DMS53 treated with DMSO at 0.1 percent for 48 hours (cell line): ENCODE results near the gene SUSD4.

Experiments used
- DNase-seq: peaks from one replicate; lab custom pipeline; 2025; ENCODE audit not compliant: unreplicated experiment; lab: John Stamatoyannopoulos, UW

SUSD4 gene

DNA sequence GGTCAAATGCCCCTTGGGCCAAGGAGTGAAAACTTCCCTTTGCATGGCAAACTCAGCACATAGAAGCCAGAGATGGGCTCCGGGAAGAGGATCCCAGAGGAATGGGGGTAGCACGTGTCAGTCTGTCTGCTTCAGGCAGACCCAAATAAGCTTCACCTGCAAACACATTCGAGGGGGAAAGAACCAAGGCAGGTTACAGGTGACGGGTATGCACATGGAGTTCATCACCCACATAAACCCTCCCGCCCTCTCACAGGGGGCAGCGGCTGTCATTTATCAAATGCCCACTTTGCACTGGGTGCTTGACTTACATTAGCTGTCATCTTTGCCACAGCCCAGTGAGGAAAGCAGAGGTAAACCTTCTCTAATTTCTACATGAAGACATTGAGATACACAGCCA, 147.9 kb downstream of the SUSD4 start:
- DNase-seq: no peak

DNA sequence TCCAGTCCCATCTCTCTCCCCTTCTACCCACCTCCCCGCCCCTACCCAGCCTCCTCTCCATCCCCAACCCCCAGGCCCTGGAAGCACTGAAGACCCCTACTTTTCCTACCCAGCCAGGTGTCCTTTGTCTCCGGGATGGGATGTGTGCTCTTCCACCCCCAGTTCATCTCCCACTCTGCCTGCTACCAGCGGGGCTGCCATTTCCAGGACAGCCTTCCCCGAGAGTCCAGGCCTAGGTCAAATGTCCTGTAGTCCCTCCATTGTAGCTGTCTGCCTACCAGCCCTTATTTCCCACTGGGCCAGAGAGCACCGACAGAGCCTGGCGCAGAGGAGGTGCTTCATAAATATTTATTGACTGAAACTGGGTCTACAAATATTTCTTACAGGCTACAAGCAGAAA, 148.9 kb downstream of the SUSD4 start:
- no peak for DNase-seq

DNA sequence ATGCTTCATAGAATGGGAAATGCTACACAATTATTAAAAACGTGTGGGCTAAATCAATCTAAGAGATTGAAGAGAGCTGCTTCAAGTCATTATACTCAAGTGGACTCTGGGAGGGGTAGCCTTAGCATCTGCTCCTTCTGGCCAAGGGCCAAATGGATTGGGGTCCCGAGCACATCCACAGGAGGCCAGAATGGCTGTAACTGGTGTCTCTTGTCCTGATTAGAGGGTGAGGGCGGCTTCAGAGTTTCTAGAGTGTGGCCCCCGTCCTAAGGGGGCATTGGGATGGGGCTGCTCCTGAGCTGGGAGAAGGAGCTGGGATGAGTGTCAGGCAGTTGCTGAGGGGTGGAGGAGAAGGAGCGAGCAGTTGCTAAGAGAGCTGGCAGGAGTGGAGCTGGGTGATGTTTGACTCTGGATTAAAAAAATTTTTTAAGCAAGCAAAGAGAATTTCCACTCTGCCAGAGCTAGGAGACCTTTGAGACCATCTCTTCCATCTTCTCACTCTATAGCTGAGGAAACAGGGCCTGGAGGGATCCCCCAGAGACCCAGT, 149.6 kb downstream of the SUSD4 start:
- DNase-seq: no peak

DNA sequence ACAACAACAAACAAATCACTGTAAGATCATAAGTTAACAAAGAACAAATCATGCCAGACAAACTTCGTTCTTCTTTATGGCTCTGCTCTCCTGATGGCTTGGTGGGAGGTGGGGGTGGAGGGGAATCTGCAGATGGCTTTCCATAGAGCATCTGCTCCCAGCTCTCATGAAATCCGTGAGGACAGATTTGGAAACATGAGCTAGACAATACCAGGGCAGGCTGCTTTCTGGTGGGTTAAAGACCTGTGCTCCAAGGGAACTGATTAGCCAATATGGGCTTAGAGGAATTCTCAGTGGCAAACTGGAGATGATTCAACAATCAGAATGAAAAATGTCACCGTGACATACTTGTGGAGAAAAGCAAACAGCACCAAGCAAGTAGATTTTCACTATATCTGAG, 151.5 kb downstream of the SUSD4 start:
- no peak for DNase-seq

DNA sequence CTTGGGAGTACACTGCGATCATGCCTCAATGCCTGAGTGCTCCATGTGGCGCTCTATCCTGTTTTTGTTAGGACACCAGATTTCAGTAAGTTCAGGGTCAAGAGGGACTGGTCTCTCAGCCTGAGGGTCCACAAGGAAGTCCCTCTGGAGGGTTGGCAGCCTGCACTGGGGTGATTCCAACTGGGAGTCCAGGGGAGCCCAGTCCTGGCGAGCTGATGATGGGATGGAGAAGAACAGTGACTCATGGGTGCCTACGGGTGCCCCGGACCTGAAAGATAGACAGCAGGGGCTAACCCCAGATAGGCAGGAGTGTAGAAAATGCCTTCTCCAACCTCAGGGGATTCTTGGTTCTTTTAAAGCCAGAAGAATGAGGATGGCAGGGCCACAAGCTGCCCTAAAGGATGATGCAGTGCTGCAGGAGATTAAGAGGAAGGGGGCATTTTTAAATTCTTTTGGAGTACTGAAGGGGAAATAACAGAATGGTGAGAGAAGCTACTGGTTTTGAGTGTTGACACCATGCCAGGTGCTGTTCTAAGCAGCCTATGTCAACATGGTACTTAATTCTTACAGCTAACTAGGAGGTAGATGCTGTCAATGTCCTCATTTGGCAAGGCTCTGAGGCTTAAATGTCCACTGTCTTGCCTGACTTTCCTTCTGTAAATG, 152.5 kb downstream of the SUSD4 start:
- no peak for DNase-seq

DNA sequence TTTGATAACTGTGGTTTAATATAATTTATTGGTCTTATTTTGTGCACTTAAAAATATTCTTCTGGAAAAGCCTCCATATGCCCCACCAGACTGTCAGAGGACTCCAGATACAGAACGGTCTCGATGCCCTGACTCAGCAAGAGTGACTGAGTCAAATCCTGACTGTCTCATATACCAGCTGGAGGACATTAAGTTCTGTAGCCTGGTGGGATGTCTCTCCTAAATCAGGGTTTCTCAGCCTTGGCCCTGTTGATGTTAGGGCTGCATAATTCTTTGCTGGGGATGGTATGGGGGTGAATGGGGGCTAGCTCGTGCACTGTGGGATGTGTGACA, 153.2 kb downstream of the SUSD4 start:
- no peak for DNase-seq

DNA sequence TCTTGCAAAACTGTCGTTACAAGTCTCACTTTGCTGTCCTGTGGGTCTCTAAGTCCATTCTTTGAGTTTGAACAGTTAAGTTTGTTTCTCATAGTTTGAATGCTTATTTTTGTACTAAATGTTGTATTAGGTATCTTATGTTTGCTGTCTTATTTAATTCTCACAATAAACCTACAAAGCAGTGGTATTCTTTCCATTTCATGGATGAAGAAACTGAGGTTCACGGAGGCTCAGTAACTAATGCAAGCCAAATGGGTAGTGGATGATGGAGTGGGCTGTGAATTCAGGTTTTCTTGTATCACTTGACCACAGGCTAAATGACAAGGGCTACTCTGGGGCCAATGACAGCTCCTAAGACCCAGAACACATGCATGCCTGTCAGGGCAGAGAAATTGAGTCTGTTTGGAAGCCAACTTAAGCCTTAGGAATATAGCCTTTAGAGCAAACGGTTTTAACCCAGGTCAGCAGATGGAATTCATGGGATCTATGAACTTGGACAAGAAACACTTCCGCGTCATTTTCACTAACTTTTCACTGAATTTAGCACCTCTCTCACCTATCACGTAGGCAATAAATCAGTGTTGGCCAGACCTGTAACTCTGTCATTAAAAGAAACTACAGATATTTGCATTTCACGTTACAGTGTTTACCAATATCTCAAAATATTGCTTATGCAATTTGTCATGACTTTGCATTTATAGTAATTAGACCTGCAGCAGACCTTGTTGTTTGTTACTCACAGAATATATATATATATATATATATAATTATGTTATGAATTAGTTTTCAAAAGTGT, 153.8 kb downstream of the SUSD4 start:
- no peak for DNase-seq

DNA sequence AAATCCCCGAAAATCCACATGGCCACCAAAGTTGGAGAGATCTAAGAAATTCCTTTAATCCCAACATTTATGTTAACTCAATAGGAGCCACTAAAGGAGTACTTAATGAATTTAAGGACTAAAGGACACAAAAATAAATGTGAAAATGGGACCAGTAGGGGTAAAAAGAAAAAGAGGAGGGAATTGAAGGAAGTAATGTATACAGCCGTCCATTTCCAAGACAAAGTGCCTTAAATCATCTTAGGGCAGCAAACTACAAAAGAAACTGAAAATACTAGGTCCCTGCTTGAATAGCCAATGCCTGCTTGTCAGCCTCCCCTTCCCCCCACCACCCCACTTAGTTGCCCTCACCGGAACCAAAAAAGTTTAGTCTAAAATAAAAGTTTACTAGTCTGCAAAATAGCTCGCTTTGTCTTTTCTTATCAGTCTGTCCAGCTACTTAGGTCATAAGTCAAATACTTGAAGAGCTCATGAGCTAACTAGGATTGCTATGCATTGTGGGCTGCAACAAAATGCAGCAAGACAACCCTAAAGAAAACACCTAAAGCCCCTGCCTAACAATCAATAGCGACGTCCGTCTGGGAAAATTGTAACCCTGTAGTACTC, 154.6 kb downstream of the SUSD4 start:
- no peak for DNase-seq

DNA sequence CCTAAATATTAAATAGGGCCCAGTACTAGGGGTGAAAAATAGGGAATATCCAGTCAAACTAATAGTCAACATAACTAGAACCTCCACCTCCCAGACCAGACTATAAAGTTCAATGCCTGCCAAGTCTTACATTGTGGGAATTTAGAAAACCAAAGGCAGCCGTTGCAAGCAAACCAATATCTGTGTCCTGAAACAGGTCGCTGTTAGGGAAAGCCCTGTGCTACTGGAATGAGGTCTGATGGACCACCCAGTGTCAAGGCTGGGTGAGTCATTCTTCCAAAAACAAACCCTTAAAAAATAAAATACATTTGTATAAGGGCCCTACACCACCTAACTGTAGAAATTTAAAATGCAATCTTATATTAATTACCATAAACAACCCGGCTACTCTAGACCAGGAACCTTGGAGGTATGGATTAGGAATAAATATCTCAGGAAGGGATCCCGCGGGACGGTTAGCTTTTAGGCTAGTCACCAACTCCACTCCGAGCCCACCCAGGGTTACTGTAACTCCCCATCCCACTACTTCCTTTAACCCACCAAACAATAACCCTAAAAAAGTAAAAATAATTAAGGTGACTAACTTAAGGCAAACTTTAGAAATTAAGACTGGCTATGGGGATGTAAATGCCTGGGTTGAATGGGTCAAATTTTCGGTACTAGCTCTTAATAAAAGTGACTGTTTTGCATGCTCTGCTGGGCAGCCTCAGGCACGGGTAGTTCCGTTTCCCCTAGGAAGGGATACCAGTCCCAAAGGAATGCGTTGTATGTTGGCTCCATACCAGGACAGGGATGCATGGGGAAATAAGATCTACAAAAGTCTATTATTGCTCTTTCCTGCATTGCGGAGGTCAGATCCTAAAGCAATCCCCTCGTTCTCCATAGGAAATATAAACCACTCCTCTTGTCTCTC, 155.6 kb downstream of the SUSD4 start:
- DNase-seq: no peak

DNA sequence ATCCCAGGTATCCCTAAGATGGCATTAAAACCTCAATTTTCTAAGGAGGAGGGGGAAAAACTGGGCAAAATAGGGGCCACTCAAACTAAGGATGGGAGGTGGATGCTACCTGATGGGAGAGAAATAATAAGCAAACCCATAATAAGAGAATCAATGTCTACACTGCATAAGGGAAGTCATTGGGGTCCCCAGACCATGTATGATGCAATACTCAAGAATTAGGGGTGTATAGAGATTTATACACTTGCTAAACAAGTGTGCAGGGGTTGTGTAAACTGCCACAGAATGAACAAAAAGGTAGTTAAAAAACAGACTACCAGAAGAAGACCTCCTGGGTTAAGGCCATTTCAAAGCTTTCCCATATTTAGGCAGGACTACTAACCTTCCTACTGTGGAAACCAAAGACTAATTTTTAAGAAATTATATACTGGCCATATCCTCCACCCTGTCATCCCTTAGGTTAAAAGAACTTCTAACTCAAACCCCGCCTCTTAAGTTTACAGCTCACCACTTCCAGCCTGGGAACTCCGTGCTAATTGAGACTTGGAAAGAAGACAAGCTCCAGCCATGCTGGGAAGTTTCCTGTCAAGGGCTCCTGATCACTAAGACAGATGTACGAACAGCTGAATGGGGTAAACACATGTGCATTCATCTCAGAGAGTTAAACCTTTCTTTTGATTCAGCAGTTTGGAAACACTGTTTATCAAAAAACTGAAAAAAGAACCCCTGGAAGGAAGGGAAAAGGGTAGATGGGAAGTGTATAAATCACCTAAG, 156.5 kb downstream of the SUSD4 start:
- DNase-seq: no peak

DNA sequence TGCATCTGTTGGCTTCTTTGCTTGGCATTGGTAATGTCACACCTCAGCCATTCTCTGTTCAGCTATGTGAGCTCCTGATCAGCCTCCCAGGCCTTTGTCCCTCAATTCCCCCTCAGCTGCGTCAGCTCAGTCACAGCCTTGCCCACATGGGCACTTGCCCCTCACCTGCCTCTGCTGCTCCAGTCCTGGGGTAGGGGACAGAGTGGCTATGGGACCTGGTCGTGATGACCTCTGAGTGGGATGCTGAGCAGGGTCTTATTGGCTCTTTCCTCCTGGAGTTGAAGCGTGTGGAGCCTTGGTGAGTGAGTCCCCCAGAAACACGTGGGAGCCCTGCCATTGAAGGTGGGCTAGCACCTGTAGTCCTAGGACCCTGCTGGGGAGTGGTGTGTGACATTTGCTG, 159.6 kb downstream of the SUSD4 start:
- DNase-seq: no peak

DNA sequence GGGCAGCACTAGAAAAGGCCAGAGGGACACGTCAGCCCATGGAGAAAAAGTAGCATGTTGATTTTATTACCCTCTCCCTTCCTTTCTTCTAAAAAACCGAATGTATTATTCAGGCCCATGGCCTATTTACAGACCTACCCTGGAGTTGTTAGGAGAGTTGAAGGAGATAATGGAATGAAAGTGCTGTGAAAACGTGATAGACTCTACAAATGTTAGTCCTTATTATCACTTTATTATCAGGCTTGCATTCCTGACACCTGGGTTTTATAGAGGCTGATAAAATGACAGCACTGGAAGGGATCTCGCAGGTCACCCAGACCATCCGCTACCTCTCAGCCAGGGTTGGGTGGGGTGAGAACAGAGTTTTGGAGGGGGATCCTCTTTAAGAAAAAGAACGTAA, 160.3 kb downstream of the SUSD4 start:
- DNase-seq: no peak

DNA sequence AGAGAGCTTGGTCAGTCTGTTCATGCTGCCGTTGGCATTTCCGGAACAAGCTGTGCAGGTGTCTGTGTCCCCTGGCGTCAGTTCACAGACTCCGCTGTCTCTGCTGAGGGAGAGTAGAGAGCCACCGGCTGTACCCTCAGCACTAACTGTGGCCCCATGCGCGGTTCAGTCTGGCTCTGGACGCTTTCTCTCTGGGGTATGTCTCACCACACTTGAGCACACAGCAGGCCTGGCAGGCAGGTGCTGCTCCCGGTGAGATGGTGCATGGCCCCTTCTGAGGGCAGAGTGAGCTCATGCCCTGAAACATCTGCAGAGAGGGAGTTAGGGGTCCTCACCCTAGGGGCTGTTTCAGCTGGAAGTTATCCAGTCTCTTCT, 161.0 kb downstream of the SUSD4 start:
- no peak for DNase-seq

DNA sequence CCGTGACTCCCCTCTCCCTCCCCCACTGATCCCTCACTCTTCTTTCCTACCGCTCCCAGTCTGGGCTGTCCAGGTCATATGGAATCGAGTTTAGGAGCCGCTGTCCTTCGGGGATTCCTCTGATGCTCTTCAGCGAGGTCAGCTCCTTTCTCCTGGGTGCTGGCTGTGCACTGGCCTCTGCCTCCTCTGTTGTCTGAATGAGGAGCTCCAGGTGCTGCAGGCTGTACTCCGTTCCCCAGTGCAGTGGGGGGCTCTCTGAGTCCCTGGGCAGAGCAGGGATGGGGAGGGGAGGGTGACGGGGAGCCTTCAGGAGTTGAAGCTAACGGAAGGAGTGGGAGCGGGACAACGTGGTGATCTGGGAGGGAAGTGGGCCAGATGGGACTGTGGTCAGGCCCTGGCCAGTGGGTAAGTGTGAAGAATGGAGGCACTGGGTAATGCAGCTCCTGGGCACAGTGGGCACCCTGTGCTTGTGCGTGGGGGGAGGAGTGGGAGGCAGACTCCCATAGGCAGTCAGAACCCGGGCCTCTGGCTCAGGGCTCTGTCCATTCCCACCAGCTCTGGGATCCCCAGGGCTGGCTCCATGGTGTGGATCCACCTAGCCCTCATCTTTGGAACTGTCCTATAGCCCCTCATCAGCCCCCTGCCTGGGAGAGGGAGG, 161.5 kb downstream of the SUSD4 start:
- DNase-seq: no peak

DNA sequence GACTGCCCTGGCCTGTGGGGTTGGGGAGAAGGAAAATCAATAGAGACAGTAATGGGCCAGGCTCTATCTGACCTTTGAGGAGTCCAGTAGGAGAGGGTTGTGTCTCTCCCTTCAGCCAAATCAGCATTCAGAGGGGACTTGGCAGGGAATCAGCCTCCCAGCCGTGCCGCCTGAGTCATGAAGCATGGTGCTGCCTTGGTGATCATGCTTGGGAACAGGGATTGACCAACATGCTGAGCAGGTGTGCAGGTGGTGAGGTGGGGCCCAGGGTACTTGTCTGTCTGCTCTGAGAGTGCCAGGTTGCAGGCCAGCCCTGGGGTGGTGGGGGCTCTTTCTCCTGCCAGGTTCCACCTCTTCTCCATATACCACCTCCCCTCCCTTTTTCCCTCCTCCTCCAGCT, 162.0 kb downstream of the SUSD4 start:
- DNase-seq: no peak

DNA sequence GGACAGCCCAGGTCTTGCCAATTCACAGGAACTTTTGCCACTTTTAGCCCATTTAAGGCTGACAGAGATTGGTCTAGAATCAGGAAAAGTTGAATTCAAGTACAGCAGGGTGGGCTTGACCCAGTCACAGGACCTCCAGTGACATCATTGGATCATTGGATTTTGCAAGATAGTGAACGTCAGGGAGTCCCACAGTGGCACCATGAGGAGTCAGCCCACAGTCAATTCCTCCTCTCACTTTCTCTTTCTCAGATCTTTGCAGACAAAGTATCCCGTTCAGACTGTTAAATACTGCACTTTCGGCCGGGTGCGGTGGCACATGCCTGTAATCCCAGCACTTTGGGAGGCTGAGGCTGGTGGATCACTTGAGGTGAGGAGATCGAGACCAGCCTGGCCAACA, 163.1 kb downstream of the SUSD4 start:
- no peak for DNase-seq

DNA sequence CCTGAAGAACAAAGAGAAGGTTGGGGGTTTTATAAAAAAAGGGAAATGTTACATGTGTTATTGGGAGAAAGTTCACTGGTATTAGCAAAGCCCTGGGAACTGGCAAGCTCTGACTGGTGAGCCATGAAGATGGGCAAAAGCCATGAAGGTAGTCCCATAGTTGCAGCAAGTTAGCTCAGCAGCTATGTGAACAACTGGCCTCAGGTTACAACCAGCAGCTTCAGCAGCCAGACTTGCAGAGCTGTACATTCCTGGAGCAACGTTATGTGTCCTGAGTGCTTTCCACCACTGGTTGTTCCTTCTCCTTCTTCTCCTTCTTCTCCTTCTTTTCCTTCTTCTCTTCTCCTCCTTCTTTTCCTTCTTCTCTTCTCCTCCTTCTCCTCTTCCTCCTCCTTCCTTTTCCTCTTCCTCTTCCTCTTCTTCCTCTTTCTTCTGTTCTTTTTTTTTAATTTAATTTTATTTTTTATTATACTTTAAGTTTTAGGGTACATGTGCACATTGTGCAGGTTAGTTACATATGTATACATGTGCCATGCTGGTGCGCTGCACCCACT, 164.8 kb downstream of the SUSD4 start:
- DNase-seq: no peak

DNA sequence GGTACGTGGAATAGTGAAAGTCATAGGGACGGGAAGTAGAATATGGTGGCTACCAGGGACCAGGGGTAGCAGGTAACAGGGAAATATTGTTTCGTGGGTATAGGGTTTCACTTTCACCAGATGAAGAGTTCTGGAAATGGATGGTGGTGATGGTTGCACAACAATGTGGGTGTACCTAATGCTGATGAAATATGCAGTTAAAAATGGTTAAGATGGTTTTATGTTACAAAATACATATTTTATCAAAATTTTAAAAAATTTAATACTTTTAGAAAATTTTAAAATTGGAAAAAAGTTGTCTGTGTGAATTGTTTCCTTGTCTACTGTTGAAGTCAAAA, 165.4 kb downstream of the SUSD4 start:
- no peak for DNase-seq

DNA sequence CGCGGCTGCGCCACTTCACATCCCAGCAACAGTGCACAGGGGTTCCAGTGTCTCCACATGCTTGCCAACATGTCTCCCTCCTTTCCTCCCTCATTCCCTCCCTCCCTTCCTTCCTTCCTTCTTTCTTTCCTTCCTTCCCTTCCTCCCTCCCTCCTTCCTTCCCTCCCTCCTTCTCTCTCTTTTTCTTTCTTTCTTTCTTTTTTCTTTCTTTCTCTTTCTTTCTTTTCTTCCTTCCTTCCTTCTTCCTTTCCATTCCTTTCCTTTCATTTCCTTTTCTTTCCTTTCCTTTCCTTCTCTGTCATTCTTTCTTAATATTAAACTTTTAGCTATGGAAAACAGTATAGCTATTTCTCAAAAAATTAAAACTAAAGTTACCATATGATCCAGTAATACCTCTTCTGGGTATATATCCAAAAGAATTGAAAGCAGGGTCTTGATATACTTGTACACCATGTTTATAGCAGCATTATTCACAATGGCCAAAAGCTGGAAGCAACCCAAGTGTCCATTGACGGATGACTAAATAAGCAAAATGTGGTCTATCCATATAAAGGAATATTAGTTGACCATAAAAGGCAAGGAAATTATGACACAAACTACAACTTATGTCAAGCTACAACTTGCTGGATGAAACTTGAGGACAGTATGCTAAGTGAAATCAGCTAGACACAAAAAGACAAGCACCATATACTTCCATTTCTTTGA, 165.9 kb downstream of the SUSD4 start:
- DNase-seq: no peak
